ENCODE measurements around the gene SNX9.

Gene SNX9

DNA sequence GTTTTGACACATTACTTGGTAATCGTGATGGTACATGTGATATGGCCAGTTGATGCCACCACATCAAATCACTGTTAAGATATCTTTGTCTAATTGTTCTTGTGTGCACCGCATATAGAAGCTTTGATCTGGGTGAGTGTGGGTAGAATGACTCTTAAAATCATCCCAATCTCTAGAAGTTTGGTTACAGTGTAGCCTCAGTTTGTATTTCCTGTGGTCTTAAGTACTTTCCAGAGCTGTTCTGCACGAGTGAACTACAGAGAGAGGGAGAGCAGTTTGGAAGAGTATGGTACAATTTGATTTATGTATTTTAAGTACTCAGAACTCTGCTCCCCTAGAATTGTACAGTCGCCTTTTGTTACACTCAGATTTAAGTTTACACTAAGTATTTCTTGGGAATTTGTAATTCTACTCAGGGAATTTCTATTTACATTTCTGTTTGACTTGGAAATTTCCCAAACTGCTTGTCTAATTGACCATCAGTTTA is 37.5 kb downstream of the SNX9 start:
- no peak for DNase-seq

GRCh38 chr6:157861184-157861583 is 38.1 kb downstream of the SNX9 start:
- DNase-seq: no peak

- no peak for DNase-seq
These were observed 38.8 kb downstream of the SNX9 start for GRCh38 chr6:157861814-157862213.

GRCh38 chr6:157862706-157863105 is 39.7 kb downstream of the SNX9 start:
- no peak for DNase-seq

DNA sequence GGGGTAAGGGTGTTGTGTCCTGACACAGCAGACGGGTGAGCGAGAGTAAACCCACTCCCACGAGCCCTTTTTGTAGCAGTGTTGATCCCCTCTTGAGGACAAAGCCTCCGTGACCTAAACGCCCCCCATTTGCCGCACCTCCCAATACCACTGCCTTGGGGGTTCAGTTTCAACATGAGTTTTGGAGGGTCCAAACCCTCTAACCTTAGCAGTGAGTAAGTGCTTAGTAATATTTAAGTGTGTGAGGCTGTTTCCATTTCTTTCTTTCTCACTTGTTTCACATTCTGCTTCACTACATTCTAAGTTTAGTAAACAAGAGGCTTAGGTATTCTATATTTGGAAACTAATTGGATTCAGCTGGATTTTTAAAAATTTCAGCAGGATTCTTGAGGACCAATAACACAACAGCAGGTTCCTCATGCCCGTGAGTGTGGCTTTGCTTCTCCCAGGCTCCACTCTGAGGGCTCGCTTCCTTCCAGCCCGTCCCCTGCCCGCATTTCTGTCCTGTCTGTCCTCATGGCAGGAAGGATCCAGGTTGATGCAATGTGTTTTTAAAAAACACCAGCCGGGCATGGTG is 41.2 kb downstream of the SNX9 start:
- DNase-seq: no peak

GRCh38 chr6:157865249-157865648 is 42.2 kb downstream of the SNX9 start:
- DNase-seq: no peak

- no peak for DNase-seq
These were observed 44.1 kb downstream of the SNX9 start for GRCh38 chr6:157867155-157867559.

GRCh38 chr6:157867981-157868380 is 44.9 kb downstream of the SNX9 start:
- DNase-seq: no peak

GRCh38 chr6:157868835-157869234 is 45.8 kb downstream of the SNX9 start:
- no peak for DNase-seq

DNA sequence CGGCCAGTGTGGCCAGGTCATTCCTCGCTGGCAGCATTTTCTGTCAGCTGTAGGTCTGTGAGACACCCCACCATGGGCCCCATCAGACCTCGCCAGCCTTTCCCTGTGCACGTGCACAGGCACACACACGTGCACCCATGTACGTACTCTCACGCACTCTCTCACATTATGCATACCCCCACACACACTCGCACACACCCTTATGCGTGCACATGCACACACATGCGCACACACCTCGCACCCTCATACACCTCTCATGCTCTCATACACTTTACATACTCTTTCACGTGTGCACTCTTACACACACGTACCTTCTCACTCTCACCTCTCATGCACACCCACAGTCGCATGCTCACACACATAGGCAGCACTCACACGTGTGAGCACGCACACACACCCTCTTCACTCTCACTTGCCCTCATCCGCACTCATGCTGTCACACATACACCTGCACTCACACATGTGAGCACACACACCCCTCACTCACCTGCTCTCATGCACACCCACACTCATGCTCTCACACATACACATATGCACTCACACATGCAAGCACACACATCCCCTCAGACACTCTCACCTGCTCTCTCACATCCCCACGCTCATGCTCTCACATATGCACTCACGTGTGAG is 46.7 kb downstream of the SNX9 start:
- no peak for DNase-seq

- DNase-seq: no peak
These were observed 50.8 kb downstream of the SNX9 start for GRCh38 chr6:157873735-157874344.

DNA sequence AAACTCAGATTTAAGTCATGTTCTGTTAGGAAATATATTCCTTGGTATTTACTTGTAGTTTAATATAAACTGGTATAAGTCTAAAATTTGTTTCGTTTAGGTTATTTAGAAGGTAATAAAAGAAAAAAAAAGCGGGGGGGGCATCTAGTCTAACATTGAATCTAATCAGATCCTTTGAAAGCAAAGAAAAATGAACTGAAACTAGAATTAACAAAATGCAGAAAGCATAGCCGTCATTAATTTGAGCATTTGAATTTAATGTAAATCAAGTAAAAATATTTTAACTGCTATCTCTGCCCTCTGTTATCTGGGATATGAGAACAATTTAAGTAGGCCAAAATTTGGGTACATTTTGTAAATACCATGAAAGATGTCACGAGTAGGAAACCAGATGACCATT is 54.1 kb downstream of the SNX9 start:
- DNase-seq: no peak

DNA sequence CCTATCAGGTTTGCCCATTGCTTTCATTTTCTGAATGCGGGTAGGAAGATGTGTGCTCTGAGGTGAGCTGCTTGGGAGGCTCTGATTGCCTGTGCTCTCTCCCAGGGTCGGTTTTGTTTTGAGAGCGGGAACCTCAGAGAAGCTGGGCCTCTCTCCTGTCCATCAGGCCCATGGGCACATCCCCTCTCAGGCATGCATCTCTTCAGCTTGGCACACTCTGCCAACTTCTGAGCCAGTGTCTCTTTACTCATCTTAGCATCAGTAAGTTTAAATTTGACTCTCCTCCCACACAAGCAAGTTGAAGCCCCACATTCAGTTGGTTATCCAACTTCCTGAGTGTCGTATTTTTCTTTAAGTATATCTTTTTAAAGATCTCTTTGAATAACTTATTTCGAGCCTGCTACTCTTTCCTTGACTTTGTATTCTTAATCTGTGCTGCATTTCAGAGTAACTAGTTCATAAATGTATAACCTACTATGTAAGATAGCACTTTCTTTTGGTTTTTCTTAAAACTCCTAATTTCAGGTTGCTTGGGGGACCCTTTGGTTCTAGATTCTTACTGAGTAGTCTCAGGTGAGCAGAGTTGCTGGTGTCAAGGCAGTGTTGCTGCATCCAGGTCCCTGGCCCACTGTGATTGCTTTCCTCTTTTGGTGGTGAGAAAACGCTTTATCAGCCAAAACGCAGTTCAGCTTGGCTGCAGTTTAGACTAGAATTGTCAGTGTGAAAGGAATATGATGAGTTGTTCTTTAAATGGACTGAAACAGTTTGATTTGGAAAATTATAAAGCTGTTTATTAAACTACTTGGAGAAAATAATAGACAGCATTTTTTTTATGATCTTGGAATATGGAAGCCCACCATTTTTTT is 54.8 kb downstream of the SNX9 start:
- DNase-seq: no peak

DNA sequence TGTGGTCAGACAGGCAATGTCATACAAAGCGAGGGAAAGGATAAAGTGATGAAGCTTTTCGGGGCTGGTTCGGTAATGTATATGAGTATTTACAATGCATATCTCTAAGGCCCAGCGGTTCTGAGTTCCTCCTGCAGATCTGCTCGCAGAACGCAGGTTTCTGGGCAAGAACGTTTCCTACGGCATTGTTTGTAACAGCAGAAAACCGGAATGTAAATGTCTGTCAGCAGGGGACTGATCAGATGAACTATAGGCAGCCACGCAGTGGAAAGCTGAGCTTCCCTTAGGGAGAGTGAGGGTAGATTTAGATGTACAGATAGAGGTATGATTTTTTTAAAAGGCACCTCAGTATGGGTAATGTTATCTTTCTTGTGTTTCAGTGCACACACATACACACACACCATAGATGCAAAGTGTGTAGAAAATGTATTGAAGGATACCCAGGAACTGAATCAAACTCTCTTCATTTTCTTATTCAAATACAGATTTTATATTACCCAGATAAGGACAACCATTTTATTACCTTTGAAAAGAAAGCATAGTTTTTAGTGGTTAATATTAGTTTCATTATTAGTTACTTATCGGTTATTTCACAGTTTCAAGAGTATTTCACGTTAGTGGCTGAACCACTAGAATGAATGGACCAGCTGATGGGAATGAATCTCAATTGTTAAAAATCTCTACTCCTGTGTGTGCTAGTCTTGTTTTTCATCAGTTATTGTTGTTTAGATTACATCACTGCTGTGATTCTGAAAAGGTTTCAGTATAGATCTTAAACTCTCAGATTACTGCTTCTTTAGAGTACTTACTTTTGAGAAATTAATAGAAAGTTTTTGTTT is 56.2 kb downstream of the SNX9 start:
- DNase-seq: no peak

DNA sequence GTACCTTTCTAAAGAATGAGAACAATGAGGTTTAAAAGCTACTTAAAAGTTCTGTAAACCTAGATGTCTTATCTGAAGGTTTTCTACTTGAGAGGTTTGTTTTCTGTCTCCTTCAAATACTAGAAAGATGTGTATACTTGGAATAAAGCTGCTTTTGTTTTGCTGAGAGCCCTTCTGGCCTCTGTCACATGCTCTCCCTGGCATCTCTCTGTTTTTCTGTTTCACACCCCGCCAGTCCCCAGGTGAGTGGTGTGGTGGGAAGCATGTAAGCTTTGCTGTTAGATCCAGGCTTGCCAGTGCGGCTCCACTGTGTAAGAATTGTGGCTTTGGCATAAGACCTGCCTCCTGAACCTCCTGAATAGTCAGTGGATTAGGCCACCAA is 56.8 kb downstream of the SNX9 start:
- no peak for DNase-seq

GRCh38 chr6:157880534-157880933 is 57.5 kb downstream of the SNX9 start:
- no peak for DNase-seq

GRCh38 chr6:157881342-157881741 is 58.3 kb downstream of the SNX9 start:
- DNase-seq: no peak

- DNase-seq: no peak
These were observed 61.7 kb downstream of the SNX9 start for GRCh38 chr6:157884756-157885155.

DNA sequence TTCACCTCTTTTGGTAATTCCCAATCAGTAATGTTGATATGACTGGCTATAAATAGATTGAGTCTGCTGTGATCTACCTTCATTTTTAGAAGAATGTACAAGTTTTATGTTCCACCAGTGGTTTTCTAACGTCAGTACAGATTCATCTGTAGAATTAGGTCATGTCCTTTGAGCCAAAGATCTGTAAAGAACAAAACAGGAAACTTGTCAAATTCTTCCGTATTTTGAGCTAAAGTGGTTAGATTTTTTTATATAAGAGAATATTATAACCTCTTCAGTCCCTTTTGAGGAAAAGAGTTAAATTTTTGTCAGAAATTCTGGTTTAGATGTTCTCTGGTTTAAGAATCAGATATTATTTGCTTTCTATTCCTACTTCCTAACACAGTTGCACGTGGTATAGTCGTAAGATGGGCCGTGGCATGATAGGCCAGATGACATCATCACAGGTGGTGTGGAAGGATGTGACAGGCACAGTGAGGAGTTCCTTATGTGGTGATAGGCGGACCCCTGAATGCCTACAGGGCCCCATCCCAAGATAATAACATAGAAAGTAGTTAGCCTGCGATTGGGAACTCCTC is 62.3 kb downstream of the SNX9 start:
- no peak for DNase-seq

DNA sequence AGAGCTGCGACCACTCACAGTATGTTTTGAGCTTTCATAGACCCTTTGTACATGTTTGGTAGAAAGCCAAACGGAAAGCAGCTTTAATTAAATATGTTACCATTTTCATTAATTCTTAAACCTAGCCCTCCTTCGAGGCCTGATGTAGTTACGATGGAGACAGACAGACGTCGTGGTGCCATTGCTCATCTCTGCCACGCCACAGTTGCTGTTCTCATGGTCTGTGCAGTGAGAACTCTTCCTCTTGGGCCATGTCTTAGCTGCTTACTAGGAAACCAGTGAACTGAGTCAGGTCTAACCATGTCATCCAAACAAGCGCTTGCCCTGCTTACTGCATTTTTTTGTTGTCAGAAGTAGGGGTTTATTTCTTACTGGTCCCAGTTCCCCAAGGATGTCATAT is 62.8 kb downstream of the SNX9 start:
- DNase-seq: no peak

DNA sequence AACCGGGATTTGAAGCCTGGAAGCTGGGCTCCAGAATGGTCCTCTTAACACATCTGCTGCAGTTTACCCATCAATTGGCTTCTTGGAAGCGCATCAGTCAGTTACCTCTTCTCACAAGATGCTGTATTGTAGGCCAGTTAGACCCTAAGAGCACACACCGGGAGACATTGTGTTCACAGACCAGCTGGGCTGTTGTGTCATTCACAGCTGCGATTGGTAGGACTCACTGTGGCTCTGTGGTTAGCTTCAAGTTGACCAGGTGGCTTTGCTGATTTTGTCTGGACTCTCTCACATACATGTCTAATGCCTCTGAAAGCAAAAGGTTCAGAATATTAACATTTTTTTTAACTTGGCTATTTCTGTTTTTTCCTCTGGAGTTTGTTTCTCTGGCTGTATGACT is 64.8 kb downstream of the SNX9 start:
- no peak for DNase-seq

Measured in COR-L47 (cell line).